ENCODE results near the gene PGAM5. TPM values are rescaled to one million over a fixed set of nuclear protein-coding genes. Genes with fewer than 3 reads are reported as not detected.

Gene PGAM5
- total and polyA plus RNA-seq, 9 of the 15 experiments (the other 6 are each of a cell fraction or from before 2014, with no cell fraction given): 7.4 to 121 (median 69.5) TPM

GRCh38 chr12:132761032-132761920 is 50.6 kb downstream of the PGAM5 start, which contains the start of gene ANKLE2 (continued):
- peak; percentile 9; the same call in 1 of the 2 replicates for TF ChIP-seq FOSL1 (tag; conservative IDR thresholded peaks at IDR 0.05)
- TF ChIP-seq ZNF175 (CRISPR knock-in tag; IDR thresholded peaks at IDR 0.05; ENCODE audit: low read depth): no peak
- TF ChIP-seq PHF8 (IDR thresholded peaks at IDR 0.05; ENCODE audit: borderline replicate concordance, low read length): peak; percentile 59; the same call in 1 of the 2 replicates
- no peak for TF ChIP-seq HBP1 (CRISPR knock-in tag; IDR thresholded peaks at IDR 0.05)
- TF ChIP-seq ZNF431 (CRISPR knock-in tag; IDR thresholded peaks at IDR 0.05): 0 out of 2 replicates have a peak, but pooled peaks have one; percentile 41
- TF ChIP-seq SIN3B (IDR thresholded peaks at IDR 0.05; ENCODE audit: low read depth): peak; percentile 81; the same call in 1 of the 2 replicates
- TF ChIP-seq CCNT2 (IDR thresholded peaks at IDR 0.05; ENCODE audit: borderline replicate concordance, extremely low read depth, insufficient read length, low read depth, low read length): peak; percentile 50
- TF ChIP-seq THRB (CRISPR knock-in tag; conservative IDR thresholded peaks at IDR 0.05): peak; percentile 60; the same call in 1 of the 2 replicates
- TF ChIP-seq ZNF324 (CRISPR knock-in tag; IDR thresholded peaks at IDR 0.05): no peak
- TF ChIP-seq THAP12 (CRISPR knock-in tag; IDR thresholded peaks at IDR 0.05): 0 out of 2 replicates have a peak, but pooled peaks have one; percentile 27
- TF ChIP-seq SAP30 (IDR thresholded peaks at IDR 0.05; ENCODE audit: borderline replicate concordance, insufficient read depth, low read depth, low read length, poor library complexity, severe bottlenecking): peak; percentile 63
- TF ChIP-seq CREM (IDR thresholded peaks at IDR 0.05; ENCODE audit: low read depth): peak; percentile 23; the same call in 1 of the 2 replicates
- 0 out of 2 replicates have a peak, but pooled peaks have one; percentile 8 for TF ChIP-seq ETV1 (tag; conservative IDR thresholded peaks at IDR 0.05; ENCODE audit: low read depth)
- TF ChIP-seq NONO (IDR thresholded peaks at IDR 0.05; ENCODE audit: low read depth in 2 of 2, low read length in 1 of 2): peak; percentile 37 to 62; a peak in 1 of 4 replicates
- TF ChIP-seq POLR2A (conservative IDR thresholded peaks at IDR 0.05): peak; percentile 45; the same call in 1 of the 2 replicates
- TF ChIP-seq LARP7 (IDR thresholded peaks at IDR 0.05): 0 out of 2 replicates have a peak, but pooled peaks have one; percentile 53
- TF ChIP-seq UBTF (IDR thresholded peaks at IDR 0.05; ENCODE audit: borderline replicate concordance in 1 of 2, low read depth in 2 of 2, low read length in 2 of 2): peak; percentile 59 to 76; a peak in 1 of 4 replicates
